Measurements from ENCODE around the gene ZNF133. TPM values are rescaled to one million over a fixed set of nuclear protein-coding genes. Genes with fewer than 3 reads are reported as not detected.
"Not testable (repeated sequence)": the region's sequence is repeated elsewhere in the genome, so short reads cannot be mapped to it uniquely, and the experiment has no call there.

ZNF133 gene
- total RNA-seq, 1 donor from 2014 or later = 10.2 TPM

DNA sequence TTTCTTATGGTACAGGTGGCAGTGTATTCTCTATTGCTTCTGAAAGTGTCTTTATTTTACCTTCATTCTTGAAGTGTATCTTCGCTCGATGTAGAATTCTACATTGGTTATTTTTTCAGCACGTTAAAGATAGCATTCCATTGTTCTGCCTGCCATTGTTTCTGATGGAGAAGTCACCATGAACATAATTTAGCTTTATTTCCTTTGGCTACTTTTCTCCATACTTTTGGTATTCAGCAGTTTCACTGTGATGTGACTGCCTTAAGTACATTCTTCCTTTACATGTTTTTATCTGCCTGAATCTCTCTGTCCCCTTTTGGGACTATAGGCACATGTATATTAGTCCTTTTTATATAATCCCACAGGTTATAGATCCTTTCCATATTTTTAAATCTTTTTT, 19.0 kb downstream of the ZNF133 start:
- no peak for DNase-seq

DNA sequence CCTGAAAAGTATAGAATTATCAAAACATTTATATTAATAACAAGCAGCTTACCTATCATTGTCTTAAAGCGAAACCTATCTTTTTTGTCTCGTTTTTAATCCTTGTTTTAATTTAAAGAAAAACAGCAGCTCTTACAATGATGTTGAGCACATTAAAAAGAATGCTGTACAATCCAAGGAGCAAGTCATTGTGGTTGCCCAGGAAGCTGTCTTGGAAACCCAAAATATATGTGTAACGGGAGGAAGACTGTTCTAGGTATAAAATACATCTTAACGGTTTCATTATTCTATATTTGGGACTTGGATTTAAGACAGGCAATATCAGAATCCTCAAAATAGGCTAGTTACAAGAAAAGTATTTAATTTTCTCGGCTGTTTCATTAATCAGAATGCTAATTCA, 21.7 kb downstream of the ZNF133 start:
- Mint-ChIP-seq H3K4me1 (no peaks in the 10 kb centered on the region), H3K4me3 (no peak overlapping the region), H3K9me3 (no peaks in the 10 kb centered on the region), H3K36me3 (ENCODE audit: low read depth) (peaks cover 9% of the 10 kb centered on the region), H3K27ac (no peak overlapping the region), H3K27me3 (no peaks in the 10 kb centered on the region)
- intact Hi-C loops (cut with micrococcal nuclease) = no loop called here
- DNase-seq = no peak

More for the DNA sequence above, 19.0 kb downstream of the ZNF133 start:
- H3K27me3 Mint-ChIP-seq = no peaks in the 10 kb centered on the region
- intact Hi-C loops (cut with micrococcal nuclease) = no loop called here
- H3K4me1 Mint-ChIP-seq = no peaks in the 10 kb centered on the region
- H3K9me3 Mint-ChIP-seq = no peaks in the 10 kb centered on the region
- H3K27ac Mint-ChIP-seq = no peak overlapping the region
- H3K36me3 Mint-ChIP-seq (ENCODE audit: low read depth) = peaks cover 10% of the 10 kb centered on the region
- no peak overlapping the region for H3K4me3 Mint-ChIP-seq

DNA sequence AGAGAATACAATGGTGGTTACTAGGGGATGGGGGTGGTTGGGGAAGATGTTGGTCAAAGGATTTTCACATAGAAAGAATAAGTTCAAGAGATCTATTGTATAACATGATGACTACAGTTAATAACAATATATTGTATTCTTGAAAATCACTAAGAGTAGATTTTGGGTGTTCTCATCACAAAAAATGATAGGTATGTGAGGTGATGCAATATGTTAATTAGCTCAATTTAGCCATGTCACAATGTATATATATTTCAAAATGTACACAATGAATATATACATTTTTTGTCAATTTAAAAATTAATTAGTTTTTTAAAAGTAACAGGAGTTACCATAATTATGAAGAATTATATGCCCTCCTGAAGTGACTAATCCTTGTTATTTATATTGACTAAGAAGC, 22.3 kb downstream of the ZNF133 start:
- Mint-ChIP-seq H3K9me3 (no peaks in the 10 kb centered on the region), H3K27me3 (no peaks in the 10 kb centered on the region)

DNA sequence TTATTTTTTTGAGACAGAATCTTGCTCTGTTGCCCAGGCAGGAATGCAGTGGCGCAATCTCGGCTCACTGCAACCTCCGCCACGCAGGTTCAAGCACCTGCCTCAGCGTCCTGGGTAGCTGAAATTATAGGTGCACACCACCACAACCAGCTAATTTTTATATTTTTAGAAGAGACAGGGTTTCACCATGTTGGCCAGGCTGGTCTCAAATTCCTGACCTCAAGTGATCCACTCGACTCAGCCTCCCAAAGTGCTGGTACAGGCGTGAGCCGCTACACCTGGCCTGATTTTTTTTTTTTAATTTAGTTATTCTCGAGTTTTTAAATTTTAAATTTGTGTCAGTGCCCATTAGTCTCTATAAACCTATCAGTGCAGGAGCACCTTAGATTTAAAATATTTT, 24.4 kb downstream of the ZNF133 start:
- peaks cover 13% of the 10 kb centered on the region for H3K36me3 Mint-ChIP-seq (ENCODE audit: low read depth)
- DNase-seq = no peak
- H3K27me3 Mint-ChIP-seq = no peaks in the 10 kb centered on the region
- intact Hi-C loops (cut with micrococcal nuclease) = no loop called here
- H3K27ac Mint-ChIP-seq = no peak overlapping the region
- no peak overlapping the region for H3K4me3 Mint-ChIP-seq
- H3K9me3 Mint-ChIP-seq = no peaks in the 10 kb centered on the region
- no peaks in the 10 kb centered on the region for H3K4me1 Mint-ChIP-seq

More for the DNA sequence above, 22.3 kb downstream of the ZNF133 start:
- Mint-ChIP-seq H3K27ac (no peak overlapping the region), H3K4me3 (no peak overlapping the region), H3K4me1 (no peaks in the 10 kb centered on the region), H3K36me3 (ENCODE audit: low read depth) (peaks cover 12% of the 10 kb centered on the region)
- intact Hi-C loops (cut with micrococcal nuclease) = no loop called here
- DNase-seq = no peak

DNA sequence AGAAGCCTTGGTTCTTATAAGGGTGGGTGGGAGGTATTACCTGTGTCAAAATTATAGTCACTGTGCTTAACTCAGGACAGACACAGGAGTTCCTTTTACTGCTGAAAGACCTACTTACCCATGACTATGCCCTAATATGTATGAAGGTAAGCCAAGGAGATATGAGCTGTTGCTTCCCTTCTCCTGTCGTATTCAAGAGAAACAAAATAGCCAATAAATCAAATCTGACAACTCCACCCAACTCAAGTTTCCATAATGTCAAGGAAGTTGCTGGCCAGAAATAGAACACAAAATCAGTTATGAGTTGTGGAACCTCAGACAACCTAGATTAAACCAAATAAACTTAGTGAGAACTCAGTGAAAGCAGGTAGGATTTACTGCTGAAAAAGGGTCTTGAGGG, 25.1 kb downstream of the ZNF133 start:
- intact Hi-C loops (cut with micrococcal nuclease) = no loop called here
- Mint-ChIP-seq H3K27ac (no peak overlapping the region), H3K36me3 (ENCODE audit: low read depth) (peaks cover 13% of the 10 kb centered on the region), H3K4me1 (no peaks in the 10 kb centered on the region), H3K9me3 (no peaks in the 10 kb centered on the region), H3K27me3 (no peaks in the 10 kb centered on the region), H3K4me3 (no peak overlapping the region)
- no peak for DNase-seq

DNA sequence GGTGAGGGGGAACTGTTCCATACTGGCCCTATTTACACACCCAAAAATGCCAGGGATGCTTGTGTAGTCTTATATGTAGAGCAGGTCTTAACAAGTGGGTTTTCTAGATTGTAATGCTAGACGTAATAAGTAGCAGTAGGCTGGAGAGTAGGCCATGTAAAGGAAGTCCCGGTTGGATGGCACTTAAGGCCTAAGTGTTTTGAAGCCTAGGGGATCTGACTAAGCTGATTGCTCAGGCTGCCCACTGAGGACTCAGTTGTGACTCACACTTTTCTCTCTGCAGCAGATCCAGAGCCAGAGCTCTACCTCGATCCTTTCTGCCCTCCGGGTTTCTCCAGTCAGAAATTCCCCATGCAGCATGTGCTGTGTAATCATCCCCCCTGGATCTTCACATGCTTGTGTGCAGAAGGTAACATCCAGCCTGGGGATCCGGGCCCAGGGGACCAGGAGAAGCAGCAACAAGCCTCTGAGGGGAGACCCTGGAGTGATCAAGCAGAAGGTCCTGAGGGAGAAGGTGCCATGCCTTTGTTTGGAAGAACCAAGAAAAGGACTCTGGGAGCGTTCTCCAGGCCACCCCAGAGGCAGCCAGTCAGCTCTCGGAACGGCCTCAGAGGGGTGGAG, 26.6 kb downstream of the ZNF133 start:
- Mint-ChIP-seq H3K27me3 (no peaks in the 10 kb centered on the region), H3K27ac (no peak overlapping the region)

DNA sequence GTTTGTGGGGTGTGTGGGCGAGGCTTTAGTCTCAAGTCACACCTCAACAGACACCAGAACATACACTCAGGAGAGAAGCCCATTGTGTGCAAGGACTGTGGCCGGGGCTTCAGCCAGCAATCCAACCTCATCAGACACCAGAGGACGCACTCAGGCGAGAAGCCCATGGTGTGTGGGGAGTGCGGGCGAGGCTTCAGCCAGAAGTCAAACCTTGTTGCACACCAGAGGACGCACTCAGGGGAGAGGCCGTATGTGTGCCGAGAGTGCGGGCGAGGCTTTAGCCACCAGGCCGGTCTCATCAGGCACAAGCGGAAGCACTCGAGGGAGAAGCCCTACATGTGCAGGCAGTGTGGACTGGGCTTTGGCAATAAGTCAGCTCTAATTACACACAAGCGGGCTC, 27.8 kb downstream of the ZNF133 start:
- H3K27me3 Mint-ChIP-seq = no peaks in the 10 kb centered on the region
- H3K27ac Mint-ChIP-seq = no peak overlapping the region
- H3K4me3 Mint-ChIP-seq = no peak overlapping the region
- no peak for DNase-seq
- intact Hi-C loops (cut with micrococcal nuclease) = no loop called here
- H3K36me3 Mint-ChIP-seq (ENCODE audit: low read depth) = peaks cover 7% of the 10 kb centered on the region
- no peaks in the 10 kb centered on the region for H3K4me1 Mint-ChIP-seq
- H3K9me3 Mint-ChIP-seq = no peaks in the 10 kb centered on the region

More for the DNA sequence above, 26.6 kb downstream of the ZNF133 start:
- H3K4me1 Mint-ChIP-seq = no peaks in the 10 kb centered on the region
- DNase-seq = no peak
- intact Hi-C loops (cut with micrococcal nuclease) = no loop called here
- H3K9me3 Mint-ChIP-seq = no peaks in the 10 kb centered on the region
- no peak overlapping the region for H3K4me3 Mint-ChIP-seq
- H3K36me3 Mint-ChIP-seq (ENCODE audit: low read depth) = peaks cover 7% of the 10 kb centered on the region

DNA sequence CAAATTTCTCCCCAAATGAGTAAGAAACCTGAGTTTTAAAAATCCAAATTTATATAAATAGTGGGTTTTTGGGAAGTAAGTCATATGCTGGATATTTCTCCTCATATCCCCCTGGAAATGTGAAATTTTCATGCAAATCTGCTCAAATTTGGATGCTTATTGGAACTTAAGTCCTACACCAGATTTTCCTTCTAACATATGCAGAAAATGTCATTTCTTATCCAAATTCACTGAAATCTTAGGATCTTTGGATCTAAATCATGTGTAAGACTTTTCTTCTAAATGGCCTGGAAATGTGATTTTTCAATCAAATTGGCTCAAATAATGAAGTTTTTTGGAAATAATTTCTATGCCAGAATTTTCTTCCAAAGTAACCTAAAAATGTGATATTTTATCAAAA, 33.0 kb downstream of the ZNF133 start:
- H3K4me1 Mint-ChIP-seq = no peaks in the 10 kb centered on the region
- H3K27me3 Mint-ChIP-seq = no peaks in the 10 kb centered on the region
- no peaks in the 10 kb centered on the region for H3K9me3 Mint-ChIP-seq
- H3K36me3 Mint-ChIP-seq (ENCODE audit: low read depth) = peaks cover 2% of the 10 kb centered on the region
- no peak for DNase-seq
- no peak overlapping the region for H3K27ac Mint-ChIP-seq
- intact Hi-C loops (cut with micrococcal nuclease) = no loop called here
- no peak overlapping the region for H3K4me3 Mint-ChIP-seq

DNA sequence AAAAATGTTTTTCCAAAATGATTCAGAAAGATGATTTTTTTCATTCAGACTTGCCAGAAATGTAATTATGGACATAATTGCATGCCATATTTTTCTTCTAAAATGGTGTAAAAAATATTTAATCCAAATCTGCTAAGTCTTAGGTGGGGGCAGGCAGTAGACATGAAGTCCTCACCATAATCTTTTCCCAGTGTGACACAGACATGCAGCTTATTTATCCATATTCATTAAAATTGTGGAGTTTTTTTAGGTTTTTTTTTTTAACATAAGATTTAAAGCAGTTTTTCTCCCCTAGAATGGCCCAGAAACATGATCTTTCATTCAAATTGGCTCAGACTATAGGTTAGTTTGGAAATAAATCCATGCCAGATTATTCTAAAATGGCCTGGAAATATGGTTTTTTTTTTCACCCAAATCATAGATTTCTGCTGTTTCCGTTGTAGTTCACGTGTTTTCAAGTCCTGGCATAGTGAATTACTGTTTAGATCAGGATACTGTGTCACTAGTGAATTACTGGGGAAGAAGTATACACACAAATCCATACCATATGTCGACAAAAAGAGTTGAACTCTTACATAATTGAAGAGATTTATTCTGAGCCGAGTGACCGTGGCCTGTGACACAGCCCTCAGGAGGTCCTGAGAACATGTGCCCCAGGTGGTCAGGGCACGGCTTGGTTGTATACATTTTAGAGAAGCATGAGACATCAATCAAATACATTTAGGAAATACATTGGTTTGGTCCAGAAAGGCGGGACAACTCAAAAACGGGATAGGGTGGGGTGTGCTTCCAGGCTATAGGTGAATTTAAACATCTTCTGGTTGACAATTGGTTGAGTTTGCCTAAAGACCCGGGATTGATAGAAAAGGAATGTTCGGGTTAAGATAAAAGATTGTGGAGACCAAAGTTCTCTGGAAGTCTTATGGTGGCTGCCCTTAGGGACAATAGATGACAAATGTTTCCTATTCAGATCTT, 33.9 kb downstream of the ZNF133 start:
- no peak for DNase-seq
- no peak overlapping the region for H3K27ac Mint-ChIP-seq
- no peak overlapping the region for H3K4me3 Mint-ChIP-seq
- intact Hi-C loops (cut with micrococcal nuclease) = no loop called here
- no peaks in the 10 kb centered on the region for H3K9me3 Mint-ChIP-seq
- no peaks in the 10 kb centered on the region for H3K27me3 Mint-ChIP-seq
- H3K4me1 Mint-ChIP-seq = no peaks in the 10 kb centered on the region
- H3K36me3 Mint-ChIP-seq (ENCODE audit: low read depth) = peaks cover 1% of the 10 kb centered on the region

DNA sequence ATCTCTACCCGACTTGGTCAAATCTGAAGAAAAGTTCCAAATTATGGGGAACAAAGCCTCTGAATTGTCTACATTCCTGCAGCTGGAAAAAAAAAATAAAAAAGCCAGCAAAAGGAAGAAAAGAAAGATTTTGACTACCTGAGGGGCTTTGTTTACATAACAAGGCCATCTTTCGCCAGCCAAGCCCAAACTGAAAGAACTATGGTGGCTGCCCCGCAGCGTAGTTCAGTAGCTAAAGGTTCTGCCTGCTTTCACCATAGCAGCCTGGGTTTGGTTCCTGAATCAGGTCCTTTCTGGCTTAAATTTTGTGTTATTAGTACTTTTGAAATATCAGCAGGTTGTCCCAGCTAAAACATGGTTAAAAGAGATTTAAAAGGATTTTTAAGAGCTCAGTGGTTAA, 35.4 kb downstream of the ZNF133 start:
- Mint-ChIP-seq H3K27me3 (no peaks in the 10 kb centered on the region), H3K9me3 (peaks cover 2% of the 10 kb centered on the region), H3K4me1 (no peaks in the 10 kb centered on the region), H3K4me3 (no peak overlapping the region), H3K36me3 (ENCODE audit: low read depth) (no peaks in the 10 kb centered on the region), H3K27ac (no peak overlapping the region)
- no peak for DNase-seq
- intact Hi-C loops (cut with micrococcal nuclease) = no loop called here

DNA sequence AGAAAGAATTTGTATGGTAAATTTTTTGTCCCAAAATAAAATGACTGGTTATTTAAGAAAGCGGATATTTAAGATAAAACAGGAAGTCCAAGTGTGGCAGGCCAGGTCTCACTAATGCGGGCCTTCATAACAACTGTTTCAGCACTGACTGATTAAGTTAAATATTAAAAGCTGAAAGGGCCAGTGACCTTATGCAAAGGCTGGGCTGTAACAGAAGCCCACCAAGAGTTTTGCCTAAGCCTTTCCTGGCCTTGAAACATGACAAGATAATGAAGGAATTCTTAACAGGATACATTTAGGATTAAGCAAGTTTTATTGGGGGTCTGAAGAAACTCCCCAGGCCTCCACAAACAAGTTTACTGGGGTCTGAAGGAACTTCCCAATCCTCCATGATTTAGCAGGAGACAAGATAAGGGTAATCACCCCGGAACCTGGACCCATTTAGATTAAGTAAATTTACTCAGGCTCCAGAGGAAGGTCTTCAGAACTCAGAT, 36.3 kb downstream of the ZNF133 start:
- no peaks in the 10 kb centered on the region for H3K36me3 Mint-ChIP-seq (ENCODE audit: low read depth)
- no peak for DNase-seq
- no peak overlapping the region for H3K4me3 Mint-ChIP-seq
- no peaks in the 10 kb centered on the region for H3K4me1 Mint-ChIP-seq
- intact Hi-C loops (cut with micrococcal nuclease) = no loop called here
- peaks cover 7% of the 10 kb centered on the region for H3K9me3 Mint-ChIP-seq
- H3K27me3 Mint-ChIP-seq = no peaks in the 10 kb centered on the region
- no peak overlapping the region for H3K27ac Mint-ChIP-seq

DNA sequence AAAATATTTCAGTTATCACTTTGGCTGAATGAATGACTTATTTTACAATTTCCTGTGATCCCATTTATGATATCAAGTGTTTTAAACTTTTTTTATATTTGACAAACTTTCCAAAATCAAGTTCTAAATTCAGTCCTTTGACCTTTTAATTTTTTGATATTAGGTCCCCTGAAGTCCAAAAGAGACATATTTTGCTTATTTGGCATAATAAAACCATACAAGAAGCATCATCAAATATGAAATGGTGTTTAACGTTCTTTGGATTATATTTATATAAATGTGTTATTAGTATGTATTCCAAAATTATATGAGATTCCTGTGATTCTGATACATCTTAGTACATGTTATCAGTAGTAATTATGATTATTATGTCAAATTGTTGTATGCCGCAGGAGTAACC, 38.7 kb downstream of the ZNF133 start:
- peaks cover 18% of the 10 kb centered on the region for H3K9me3 Mint-ChIP-seq
- intact Hi-C loops (cut with micrococcal nuclease) = no loop called here
- no peaks in the 10 kb centered on the region for H3K36me3 Mint-ChIP-seq (ENCODE audit: low read depth)
- H3K27ac Mint-ChIP-seq = no peak overlapping the region
- no peak overlapping the region for H3K4me3 Mint-ChIP-seq
- no peaks in the 10 kb centered on the region for H3K4me1 Mint-ChIP-seq
- no peak for DNase-seq
- no peaks in the 10 kb centered on the region for H3K27me3 Mint-ChIP-seq

DNA sequence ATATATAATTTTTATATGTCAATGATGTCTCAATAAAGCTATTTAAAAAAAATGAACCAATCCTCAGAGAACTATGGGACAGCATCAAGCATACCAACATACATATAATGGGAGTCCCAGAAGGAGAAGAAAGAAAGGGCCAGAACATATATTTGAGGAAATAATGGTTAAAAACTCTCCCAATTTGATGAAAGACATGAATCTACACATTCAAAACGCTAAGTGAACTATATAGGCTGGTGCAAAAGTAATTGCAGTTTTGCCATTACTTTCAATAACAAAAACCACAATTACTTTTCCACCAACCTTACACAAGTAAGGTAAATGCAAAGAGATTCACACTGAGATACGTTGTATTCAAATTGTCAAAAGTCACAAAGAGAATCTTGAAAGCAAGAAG, 43.4 kb downstream of the ZNF133 start:
- Mint-ChIP-seq H3K4me3 (no peak overlapping the region), H3K27ac (no peak overlapping the region), H3K27me3 (no peaks in the 10 kb centered on the region), H3K4me1 (no peaks in the 10 kb centered on the region), H3K9me3 (peaks cover 23% of the 10 kb centered on the region), H3K36me3 (ENCODE audit: low read depth) (no peaks in the 10 kb centered on the region)
- DNase-seq = no peak
- intact Hi-C loops (cut with micrococcal nuclease) = no loop called here

DNA sequence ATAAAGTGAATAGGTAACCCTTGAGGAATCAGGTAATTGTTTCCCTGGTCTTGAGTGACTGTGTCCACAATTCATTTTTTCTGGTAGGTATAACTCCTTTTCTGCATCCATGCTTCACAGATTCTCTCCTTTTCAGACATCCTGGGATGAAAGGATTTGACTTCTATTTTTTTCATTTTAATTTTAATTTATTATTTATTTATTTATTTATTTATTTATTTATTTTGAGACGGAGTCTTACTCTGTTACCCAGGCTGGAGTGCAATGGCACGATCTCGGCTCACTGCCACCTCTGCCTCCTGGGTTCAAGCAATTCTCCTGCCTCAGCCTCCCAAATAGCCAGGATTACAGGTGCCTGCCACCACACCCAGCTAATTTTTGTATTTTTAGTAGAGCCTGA, 61.4 kb downstream of the ZNF133 start:
- H3K4me3 Mint-ChIP-seq; H3K27ac Mint-ChIP-seq; H3K9me3 Mint-ChIP-seq; intact Hi-C loops (cut with micrococcal nuclease); DNase-seq; H3K4me1 Mint-ChIP-seq; H3K27me3 Mint-ChIP-seq; H3K36me3 Mint-ChIP-seq (ENCODE audit: low read depth): not testable (repeated sequence)
